H1 (cell line): ENCODE data around the gene IFI30. TPM values are rescaled to one million over a fixed set of nuclear protein-coding genes. Genes with fewer than 3 reads are reported as not detected.

Experiments
- CTCF ChIA-PET: fragments of 300-600 bp; sonication (Branson Sonifier 250); formaldehyde crosslinking; loops from one replicate; lab custom pipeline; 2021; ENCODE audit not compliant: partially characterized antibody; lab: Charles Lee
- POLR2A ChIA-PET: fragments of 300-600 bp; sonication (Branson Sonifier 250); formaldehyde crosslinking; loops from one replicate; lab custom pipeline; 2021; ENCODE audit warnings: inconsistent platforms; ENCODE audit not compliant: partially characterized antibody; lab: Charles Lee
- DNase-seq, 2 experiments: peaks; one replicate each; pipeline versions ENCODE4 v3.0.0 to v3.0.0-alpha.2; 2010 to 2022; ENCODE audit warnings: low spot score in 2 of 2, low read depth in 1 of 2, mixed read lengths in 1 of 2
- FAIRE-seq: peaks from 2 replicates; lab custom pipeline; 2011; peaks lifted over from hg19 to GRCh38; lab: Jason Lieb, UNC
- H2AFZ ChIP-seq: 2 replicates; pipeline ENCODE4 v1.8.1; 2012; ENCODE audit warnings: low read length, inconsistent platforms
- H2AK5ac ChIP-seq: 2 replicates; pipeline ENCODE4 v1.6.1; 2013; ENCODE audit warnings: low read depth, low read length
- H2BK120ac ChIP-seq: replicated peaks from 2 replicates; pipeline ENCODE3; 2013; ENCODE audit warnings: low read depth, low read length, inconsistent platforms
- H2BK12ac ChIP-seq: 2 replicates; pipeline ENCODE4 v1.6.1; 2013; ENCODE audit warnings: low read depth, low read length
- H2BK15ac ChIP-seq: 2 replicates; pipeline ENCODE4 v1.6.1; 2013; ENCODE audit warnings: low read length
- H2BK20ac ChIP-seq: 2 replicates; pipeline ENCODE4 v1.6.1; 2013; ENCODE audit warnings: low read length
- H2BK5ac ChIP-seq: 2 replicates; pipeline ENCODE4 v1.6.1; 2013; ENCODE audit warnings: low read depth, low read length
- H3K14ac ChIP-seq: 2 replicates; pipeline ENCODE4 v1.6.1; 2013; ENCODE audit warnings: inconsistent platforms; ENCODE audit not compliant: insufficient read length
- H3K18ac ChIP-seq: 2 replicates; pipeline ENCODE4 v1.6.1; 2013; ENCODE audit warnings: low read length; ENCODE audit errors: extremely low read depth
- H3K23ac ChIP-seq: 2 replicates; pipeline ENCODE4 v1.6.1; 2013; ENCODE audit warnings: inconsistent platforms; ENCODE audit not compliant: insufficient read length
- H3K23me2 ChIP-seq: 2 replicates; pipeline ENCODE4 v1.6.1; 2013; ENCODE audit warnings: low read depth, low read length
- H3K27ac ChIP-seq: 2 replicates; pipeline ENCODE4 v1.6.1; 2011; ENCODE audit warnings: low read depth, low read length, inconsistent platforms
- H3K27me3 ChIP-seq, 4 experiments: replicated peaks in 1 of 4; 1 replicate in 1 of 4; 2 replicates in 3 of 4; pipeline versions ENCODE4 v1.6.1 to v1.8.1; 2011 to 2013; ENCODE audit warnings: low read length in 3 of 4, mild to moderate bottlenecking in 3 of 4, inconsistent platforms in 2 of 4, mixed read lengths in 2 of 4, moderate library complexity in 1 of 4; ENCODE audit not compliant: control insufficient read depth in 3 of 4, insufficient read depth in 3 of 4; ENCODE audit errors: extremely low read depth in 1 of 4
- H3K36me3 ChIP-seq, 4 experiments: 2 replicates each; pipeline versions ENCODE4 v1.6.1 to v1.8.1; 2011 to 2013; ENCODE audit warnings: mild to moderate bottlenecking in 4 of 4, low read length in 3 of 4, moderate library complexity in 2 of 4, control low read depth in 1 of 4, inconsistent platforms in 1 of 4; ENCODE audit not compliant: insufficient read depth in 4 of 4, control insufficient read depth in 2 of 4
- H3K4ac ChIP-seq: replicated peaks from 2 replicates; pipeline ENCODE3; 2013; ENCODE audit warnings: low read length, low read depth, mixed read lengths, inconsistent platforms; ENCODE audit not compliant: insufficient read length
- H3K4me1 ChIP-seq, 4 experiments: replicated peaks in 1 of 4; 1 replicate in 1 of 4; 2 replicates in 3 of 4; pipeline versions ENCODE4 v1.6.1 to v1.8.1; 2011 to 2013; ENCODE audit warnings: low read length in 3 of 4, inconsistent platforms in 2 of 4, mixed read lengths in 1 of 4; ENCODE audit not compliant: insufficient read depth in 4 of 4, control insufficient read depth in 3 of 4
- H3K4me2 ChIP-seq, 2 experiments: 2 replicates each; pipeline versions ENCODE4 v1.6.1 to v1.8.1; 2011 to 2013; ENCODE audit warnings: low read depth in 2 of 2, low read length in 2 of 2, control low read depth in 1 of 2, inconsistent platforms in 1 of 2, mild to moderate bottlenecking in 1 of 2; ENCODE audit not compliant: insufficient read depth in 1 of 2
- H3K4me3 ChIP-seq, 4 experiments: fragments of 200-600, 300-600 bp in 1 of 4; sonication (generic), shearing (Covaris generic), sonication (Bioruptor Twin) in 1 of 4; 2 replicates each; pipeline versions ENCODE4 v1.5.1 to v1.8.1; 2011 to 2016; ENCODE audit warnings: low read length in 4 of 4, low read depth in 3 of 4, control low read depth in 2 of 4, inconsistent platforms in 2 of 4, mild to moderate bottlenecking in 2 of 4, mixed read lengths in 1 of 4, moderate library complexity in 1 of 4; ENCODE audit not compliant: insufficient read depth in 2 of 4; ENCODE audit errors: extremely low read depth in 1 of 4
- H3K56ac ChIP-seq: replicated peaks from 2 replicates; pipeline ENCODE3; 2013; ENCODE audit warnings: low read depth, mild to moderate bottlenecking, mixed read lengths, low read length, inconsistent platforms; ENCODE audit not compliant: insufficient read length
- H3K79me1 ChIP-seq: 2 replicates; pipeline ENCODE4 v1.6.1; 2013; ENCODE audit warnings: low read depth, low read length, control low read depth
- H3K79me2 ChIP-seq, 2 experiments: 2 replicates each; pipeline versions ENCODE4 v1.6.1 to v1.8.1; 2012 to 2013; ENCODE audit warnings: low read length in 2 of 2, mild to moderate bottlenecking in 2 of 2, inconsistent platforms in 1 of 2; ENCODE audit not compliant: insufficient read depth in 2 of 2, control insufficient read depth in 1 of 2
- H3K9ac ChIP-seq, 4 experiments: replicated peaks in 1 of 4; 1 replicate in 1 of 4; 2 replicates in 3 of 4; pipeline versions ENCODE4 v1.6.1 to v1.8.1; 2011 to 2013; ENCODE audit warnings: low read depth in 3 of 4, low read length in 3 of 4, control low read depth in 2 of 4, mild to moderate bottlenecking in 2 of 4, moderate library complexity in 2 of 4, inconsistent platforms in 1 of 4; ENCODE audit errors: extremely low read depth in 1 of 4
- H3K9me3 ChIP-seq, 2 experiments: 2 replicates each; pipeline versions ENCODE4 v1.6.1 to v1.8.1; 2012 to 2013; ENCODE audit warnings: mild to moderate bottlenecking in 2 of 2, moderate library complexity in 2 of 2, control low read depth in 1 of 2, inconsistent platforms in 1 of 2, low read depth in 1 of 2, low read length in 1 of 2, mixed read lengths in 1 of 2; ENCODE audit not compliant: insufficient read depth in 2 of 2
- H4K20me1 ChIP-seq, 2 experiments: replicated peaks in 1 of 2; 2 replicates each; pipeline versions ENCODE3 to v1.8.1; 2011 to 2013; ENCODE audit warnings: inconsistent platforms in 2 of 2, low read length in 2 of 2, mild to moderate bottlenecking in 1 of 2; ENCODE audit not compliant: insufficient read depth in 2 of 2, control insufficient read depth in 1 of 2
- H4K5ac ChIP-seq: 2 replicates; pipeline ENCODE4 v1.6.1; 2013; ENCODE audit warnings: low read length, low read depth, mixed read lengths, inconsistent platforms; ENCODE audit not compliant: insufficient read length
- H4K8ac ChIP-seq: 2 replicates; pipeline ENCODE4 v1.8.0; 2013; ENCODE audit warnings: mild to moderate bottlenecking, moderate library complexity, low read length, inconsistent platforms; ENCODE audit not compliant: insufficient read depth; ENCODE audit errors: extremely low read depth
- H4K91ac ChIP-seq: replicated peaks from 2 replicates; pipeline ENCODE3; 2013; ENCODE audit warnings: low read length, mixed read lengths, inconsistent platforms; ENCODE audit not compliant: insufficient read length
- CBX5 ChIP-seq: fragments of 300-800, 300-1000 bp; sonication (generic); IDR thresholded peaks from 2 replicates; pipeline ENCODE4 v1.7.1; 2016; ENCODE audit warnings: antibody characterized with exemption, low read length, low read depth
- CHD1 ChIP-seq: IDR thresholded peaks from 2 replicates; pipeline ENCODE4 v1.6.1; 2012; ENCODE audit warnings: low read depth, low read length, improper control_type of control experiment
- CTBP2 ChIP-seq: IDR thresholded peaks from 2 replicates; pipeline ENCODE4 v1.7.0; 2011; ENCODE audit warnings: borderline replicate concordance, mild to moderate bottlenecking, moderate library complexity, mixed read lengths, low read length; ENCODE audit not compliant: insufficient read depth, insufficient read length
- CTCF ChIP-seq, 3 experiments: IDR thresholded peaks; 1 replicate in 2 of 3; 2 replicates in 1 of 3; pipeline versions ENCODE4 v1.5.1 to v1.6.1; 2011; ENCODE audit warnings: low read length in 3 of 3, mild to moderate bottlenecking in 3 of 3, inconsistent platforms in 2 of 3, low read depth in 1 of 3, moderate library complexity in 1 of 3; ENCODE audit not compliant: insufficient read depth in 1 of 3; ENCODE audit errors: control extremely low read depth in 1 of 3
- JUND ChIP-seq: IDR thresholded peaks from 2 replicates; pipeline ENCODE4 v1.6.1; 2011; ENCODE audit warnings: mild to moderate bottlenecking, improper control_type of control experiment, low read length
- KDM5A ChIP-seq: fragments of 200-600 bp; IDR thresholded peaks from 2 replicates; pipeline ENCODE4 v1.7.1; 2012; ENCODE audit warnings: mild to moderate bottlenecking, low read length, inconsistent platforms, mixed read lengths
- MAX ChIP-seq: IDR thresholded peaks from 2 replicates; pipeline ENCODE4 v1.6.1; 2012; ENCODE audit warnings: inconsistent platforms
- SUZ12 ChIP-seq: fragments of 200-600 bp; sonication (generic); IDR thresholded peaks from 2 replicates; pipeline ENCODE4 v1.6.1; 2012; ENCODE audit warnings: mild to moderate bottlenecking, inconsistent platforms, low read length, moderate library complexity, mixed read lengths
- TAF1 ChIP-seq: IDR thresholded peaks from 2 replicates; pipeline ENCODE4 v1.6.1; 2011; ENCODE audit warnings: mild to moderate bottlenecking, low read depth, low read length
- TAF7 ChIP-seq: optimal IDR thresholded peaks from 2 replicates; pipeline ENCODE3; 2011; ENCODE audit warnings: low read depth, mild to moderate bottlenecking, inconsistent platforms, low read length, moderate library complexity, borderline replicate concordance
- ZNF274 ChIP-seq: IDR thresholded peaks from 2 replicates; pipeline ENCODE4 v1.7.0; 2012; ENCODE audit warnings: low read length, borderline replicate concordance; ENCODE audit errors: extremely low read depth
- WGBS, 2 experiments: shearing (Covaris generic) in 1 of 2; methylation state at CpG; one replicate each; pipeline versions ENCODE4 v1.1.6 to v1.1.7; 2013 to 2015; ENCODE audit warnings: low lambda C conversion rate in 2 of 2, mixed read lengths in 2 of 2, inconsistent platforms in 1 of 2, low coverage in 1 of 2, missing lambda C conversion rate in 1 of 2; ENCODE audit not compliant: insufficient replicate concordance in 2 of 2, insufficient coverage in 1 of 2, insufficient read length in 1 of 2; ENCODE audit errors: extremely low coverage in 1 of 2, missing lambda C conversion rate in 1 of 2; 5-methylcytosine and 5-hydroxymethylcytosine counted together
- polyA plus RNA-seq, 7 experiments: library from polyadenylated mRNA; depleted of rRNA in 3 of 7; stranded (reverse) in 5 of 7; unstranded in 2 of 7; fragments of >200 nt in 5 of 7; fragments of 200-250 nt in 2 of 7; gene quantifications; 1 replicate in 5 of 7; 2 replicates in 1 of 7; 4 replicates in 1 of 7; pipeline versions ENCODE4 v1.2.1 to v1.2.3, GENCODE V29; 2011 to 2013; ENCODE audit warnings: missing spikeins in 2 of 7, mixed read lengths in 2 of 7
- total RNA-seq: library from RNA; stranded (reverse); fragmentation: NEBNext Ultra II Directional; extraction: Animal tissue kit (Norgen Biotek cat#: 25700); gene quantifications from 2 replicates; pipeline ENCODE4 v1.2.1, GENCODE V29; 2021

The IFI30 gene
- total and polyA plus RNA-seq, 2 of the 8 experiments (the other 6 are each of a cell fraction or from before 2014, with no cell fraction given), result 28.9 to 62.4 TPM

GRCh38 chr19:18123819-18124218 is 49.8 kb upstream of the IFI30 start:
- peak overlapping the region; percentile 27; the same call in 1 of the 2 replicates for H2BK12ac ChIP-seq
- H2AK5ac ChIP-seq, result no peak overlapping the region
- H3K56ac ChIP-seq, result no peak overlapping the region
- FAIRE-seq (no peak), DNase-seq (no peak)
- CTCF ChIA-PET, result no interaction called here
- H3K27ac ChIP-seq, result no peak overlapping the region
- H3K4me2 ChIP-seq, result no peak overlapping the region
- H4K8ac ChIP-seq, result no peak overlapping the region
- no peak overlapping the region for H3K4ac ChIP-seq
- peaks cover 2% of the 10 kb centered on the region; the same call in 1 of the 2 replicates for H3K79me1 ChIP-seq
- H2BK5ac ChIP-seq, result no peak overlapping the region
- H3K4me1 ChIP-seq, result peaks cover 0 to 10% (median 2%) of the 10 kb centered on the region in 4 experiments; a peak in 5 of 7 replicates
- H2BK120ac ChIP-seq, result no peak overlapping the region
- no peak overlapping the region for H2AFZ ChIP-seq
- no peak overlapping the region for H3K9ac ChIP-seq
- H3K23me2 ChIP-seq, result no peaks in the 10 kb centered on the region
- H3K14ac ChIP-seq, result no peak overlapping the region
- no peak overlapping the region for H3K18ac ChIP-seq
- peaks cover 0 to 10% of the 10 kb centered on the region in 2 experiments for H4K20me1 ChIP-seq
- peaks cover 0 to 1% (median 0%) of the 10 kb centered on the region in 4 experiments; a peak in 1 of 7 replicates for H3K27me3 ChIP-seq
- no peak overlapping the region for H3K4me3 ChIP-seq
- H2BK20ac ChIP-seq, result no peak overlapping the region
- no peaks in the 10 kb centered on the region for H3K9me3 ChIP-seq
- H4K91ac ChIP-seq, result no peak overlapping the region
- WGBS, 2 experiments, result 94% methylated on average over 26 of the region's 26 CpGs; no CpG with 5 or more reads in 1 of the 2 experiments
- H4K5ac ChIP-seq, result no peak overlapping the region
- POLR2A ChIA-PET, result no interaction called here
- no peaks in the 10 kb centered on the region; a peak in 1 of 4 replicates for H3K79me2 ChIP-seq
- H2BK15ac ChIP-seq, result no peak overlapping the region
- H3K36me3 ChIP-seq, result peaks cover 2 to 10% (median 5%) of the 10 kb centered on the region in 4 experiments; a peak in 5 of 8 replicates
- no peak overlapping the region for H3K23ac ChIP-seq
- no peak for TF ChIP-seq KDM5A
- no peak for TF ChIP-seq CBX5
- no peak for TF ChIP-seq TAF1
- TF ChIP-seq SUZ12, result no peak
- no peak for TF ChIP-seq ZNF274
- no peak for TF ChIP-seq CTBP2
- TF ChIP-seq CHD1, result no peak
- TF ChIP-seq MAX, result no peak
- TF ChIP-seq TAF7, result no peak
- TF ChIP-seq JUND, result no peak
- no peak for TF ChIP-seq CTCF (IDR thresholded peaks at IDR 0.05; ENCODE audit: control extremely low read depth in 1 of 3, insufficient read depth in 1 of 3, low read depth in 1 of 3, low read length in 3 of 3)
